ENCODE results near the gene ARHGAP26. TPM values are rescaled to one million over a fixed set of nuclear protein-coding genes. Genes with fewer than 3 reads are reported as not detected.
A peak's percentile ranks its signal among the peaks of the same experiment; 100 is the strongest.

The ARHGAP26 gene
- total RNA-seq, 1 experiment from 2014 or later = 79.8 TPM

DNA sequence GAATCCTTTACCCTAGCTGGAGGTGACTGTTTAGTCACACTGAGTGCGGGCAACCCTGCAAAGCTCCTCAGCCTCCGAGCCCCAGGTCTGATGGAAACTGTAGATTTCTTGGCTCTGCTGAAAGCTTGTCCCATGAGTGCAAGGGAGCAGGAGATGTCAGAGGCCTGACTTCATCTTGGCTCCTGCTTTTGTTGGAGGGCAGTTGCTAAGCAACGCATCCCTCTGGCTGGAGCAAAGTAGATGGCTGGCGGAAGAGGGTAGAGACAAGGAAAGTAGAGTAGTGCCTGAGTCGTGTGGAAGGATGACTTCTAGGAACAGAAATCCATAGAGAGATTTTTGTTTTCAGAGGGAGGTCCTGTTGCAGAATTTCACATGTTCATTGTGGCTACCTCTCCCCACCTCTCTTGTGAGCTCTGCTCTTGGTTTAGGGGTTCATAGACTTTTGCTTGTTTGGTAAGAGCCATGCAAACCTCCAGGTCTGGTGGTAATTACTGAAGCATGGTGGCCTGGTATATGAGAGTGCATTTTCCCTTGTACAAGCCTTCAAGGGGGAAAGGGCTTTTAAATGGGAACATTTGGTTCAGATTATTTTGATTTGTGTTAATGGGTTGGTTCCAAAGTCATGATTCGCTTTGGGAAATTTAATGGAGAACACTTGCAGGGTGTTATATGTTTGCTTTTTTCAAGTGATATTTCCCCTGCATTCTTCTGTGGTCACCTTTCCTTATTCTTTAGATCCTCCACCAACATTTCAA is 71.5 kb downstream of the ARHGAP26 start:
- ChIA-PET CTCF (no interaction called here), POLR2A (no interaction called here)
- Mint-ChIP-seq H3K4me1 (ENCODE audit: low read depth, unreplicated experiment) (peaks cover 18% of the 10 kb centered on the region), H3K4me3 (ENCODE audit: unreplicated experiment) (no peak overlapping the region), H3K9me3 (ENCODE audit: unreplicated experiment) (peaks cover 5% of the 10 kb centered on the region), H3K36me3 (ENCODE audit: insufficient read depth, unreplicated experiment) (peaks cover 8% of the 10 kb centered on the region), H3K27ac (ENCODE audit: unreplicated experiment) (no peak overlapping the region), H3K27me3 (ENCODE audit: insufficient read depth, unreplicated experiment) (no peaks in the 10 kb centered on the region)
- Histone ChIP-seq H3K9me3 (no peaks in the 10 kb centered on the region), H3K36me3 (ENCODE audit: control insufficient read depth, insufficient read depth, low read length) (no peaks in the 10 kb centered on the region), H3K27me3 (replicated peaks; ENCODE audit: control insufficient read depth, insufficient read depth, low read length) (no peaks in the 10 kb centered on the region), H3K4me1 (peaks cover 27% of the 10 kb centered on the region), H3K4me3 (ENCODE audit: low read depth, low read length) (no peak overlapping the region)
- DNase-seq = no peak
- TF ChIP-seq, protein P1, sequence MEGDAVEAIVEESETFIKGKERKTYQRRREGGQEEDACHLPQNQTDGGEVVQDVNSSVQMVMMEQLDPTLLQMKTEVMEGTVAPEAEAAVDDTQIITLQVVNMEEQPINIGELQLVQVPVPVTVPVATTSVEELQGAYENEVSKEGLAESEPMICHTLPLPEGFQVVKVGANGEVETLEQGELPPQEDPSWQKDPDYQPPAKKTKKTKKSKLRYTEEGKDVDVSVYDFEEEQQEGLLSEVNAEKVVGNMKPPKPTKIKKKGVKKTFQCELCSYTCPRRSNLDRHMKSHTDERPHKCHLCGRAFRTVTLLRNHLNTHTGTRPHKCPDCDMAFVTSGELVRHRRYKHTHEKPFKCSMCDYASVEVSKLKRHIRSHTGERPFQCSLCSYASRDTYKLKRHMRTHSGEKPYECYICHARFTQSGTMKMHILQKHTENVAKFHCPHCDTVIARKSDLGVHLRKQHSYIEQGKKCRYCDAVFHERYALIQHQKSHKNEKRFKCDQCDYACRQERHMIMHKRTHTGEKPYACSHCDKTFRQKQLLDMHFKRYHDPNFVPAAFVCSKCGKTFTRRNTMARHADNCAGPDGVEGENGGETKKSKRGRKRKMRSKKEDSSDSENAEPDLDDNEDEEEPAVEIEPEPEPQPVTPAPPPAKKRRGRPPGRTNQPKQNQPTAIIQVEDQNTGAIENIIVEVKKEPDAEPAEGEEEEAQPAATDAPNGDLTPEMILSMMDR (IDR thresholded peaks at IDR 0.05; ENCODE audit: insufficient read depth in 1 of 2, low read depth in 1 of 2, low read length in 1 of 2, severe bottlenecking in 1 of 2, unreplicated experiment in 1 of 2) = no peak
- no TSS peak for BruUV-seq (replicated peaks)
- intact Hi-C loops (cut with micrococcal nuclease; ENCODE audit: unreplicated experiment) = no loop called here

DNA sequence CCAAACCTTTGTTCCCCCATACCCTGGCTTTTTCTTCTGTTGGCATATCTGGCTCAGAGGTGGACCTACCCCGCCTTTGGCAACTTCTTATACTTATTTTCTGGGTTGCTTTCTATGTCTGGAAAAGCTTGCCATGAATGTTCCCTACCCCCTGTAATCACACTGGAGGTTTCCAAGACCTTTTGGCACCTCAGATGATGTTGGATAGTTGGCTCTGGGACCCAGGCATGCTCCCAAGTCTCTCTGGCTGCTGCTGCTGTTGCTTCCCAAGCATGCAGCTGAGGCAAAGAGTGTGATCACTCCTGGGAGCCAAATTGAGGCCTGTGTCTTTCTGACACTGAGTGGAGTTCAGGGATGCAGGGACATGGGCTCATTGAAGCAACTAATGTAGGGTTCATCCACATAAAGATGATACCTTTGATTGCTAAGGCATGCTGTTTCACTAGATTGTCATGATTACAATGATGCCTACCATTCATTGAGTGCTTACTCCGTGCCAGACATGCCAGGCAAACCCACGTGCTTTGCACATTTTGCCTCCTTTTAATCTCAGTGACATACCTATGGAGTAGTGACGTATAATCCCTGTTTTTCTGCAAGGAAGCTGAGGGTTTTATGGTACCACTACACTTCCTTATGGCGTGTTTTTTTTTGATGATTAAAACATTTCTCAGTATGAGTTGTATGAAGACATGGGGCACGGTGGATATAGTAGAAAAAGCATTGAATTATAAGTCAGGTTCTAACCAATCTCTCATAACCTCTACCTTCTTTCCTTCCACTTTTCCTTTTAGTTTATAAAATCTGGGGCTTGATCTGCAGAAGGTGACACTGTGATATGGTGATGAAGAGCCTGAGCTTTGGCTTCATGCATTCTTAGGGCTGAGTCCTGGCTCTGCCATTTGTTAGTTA is 73.1 kb downstream of the ARHGAP26 start:
- TF ChIP-seq, protein P1 (IDR thresholded peaks at IDR 0.05; ENCODE audit: insufficient read depth in 1 of 2, low read depth in 1 of 2, low read length in 1 of 2, severe bottlenecking in 1 of 2, unreplicated experiment in 1 of 2) = no peak
- Mint-ChIP-seq H3K27ac (ENCODE audit: unreplicated experiment) (no peak overlapping the region), H3K27me3 (ENCODE audit: insufficient read depth, unreplicated experiment) (no peaks in the 10 kb centered on the region), H3K36me3 (ENCODE audit: insufficient read depth, unreplicated experiment) (peaks cover 7% of the 10 kb centered on the region), H3K9me3 (ENCODE audit: unreplicated experiment) (no peaks in the 10 kb centered on the region), H3K4me3 (ENCODE audit: unreplicated experiment) (no peak overlapping the region), H3K4me1 (ENCODE audit: low read depth, unreplicated experiment) (peaks cover 28% of the 10 kb centered on the region)
- DNase-seq = no peak
- Histone ChIP-seq H3K36me3 (ENCODE audit: control insufficient read depth, insufficient read depth, low read length) (no peaks in the 10 kb centered on the region), H3K4me1 (peaks cover 27% of the 10 kb centered on the region), H3K9me3 (no peaks in the 10 kb centered on the region), H3K27me3 (replicated peaks; ENCODE audit: control insufficient read depth, insufficient read depth, low read length) (no peaks in the 10 kb centered on the region), H3K4me3 (ENCODE audit: low read depth, low read length) (no peak overlapping the region)
- intact Hi-C loops (cut with micrococcal nuclease; ENCODE audit: unreplicated experiment) = no loop called here
- ChIA-PET CTCF (no interaction called here), POLR2A (no interaction called here)
- BruUV-seq (replicated peaks) = no TSS peak

DNA sequence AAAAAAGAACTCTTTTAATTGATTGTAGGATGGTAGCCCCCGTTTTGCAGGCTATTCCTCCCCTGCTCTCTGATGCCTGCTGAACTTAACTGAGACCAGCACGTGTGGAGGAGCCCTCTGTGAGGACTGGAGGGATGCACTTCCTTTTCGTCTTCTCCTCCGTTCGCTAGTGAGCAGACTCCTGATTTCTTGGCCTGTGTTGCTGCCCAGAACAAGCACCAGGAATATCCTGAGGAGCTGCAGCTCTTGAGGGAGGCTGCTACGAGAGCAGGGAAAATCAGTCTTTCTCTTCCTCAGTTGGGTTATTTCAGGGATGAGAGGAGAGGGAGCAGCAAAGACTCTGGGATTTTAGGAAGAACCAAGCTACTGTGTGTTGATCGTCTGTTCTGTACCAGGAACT is 74.7 kb downstream of the ARHGAP26 start:
- no peaks in the 10 kb centered on the region for H3K36me3 ChIP-seq (ENCODE audit: control insufficient read depth, insufficient read depth, low read length)
- Mint-ChIP-seq H3K4me3 (ENCODE audit: unreplicated experiment) (no peak overlapping the region), H3K36me3 (ENCODE audit: insufficient read depth, unreplicated experiment) (peaks cover 9% of the 10 kb centered on the region), H3K27me3 (ENCODE audit: insufficient read depth, unreplicated experiment) (no peaks in the 10 kb centered on the region), H3K27ac (ENCODE audit: unreplicated experiment) (peak overlapping the region; percentile 77), H3K9me3 (ENCODE audit: unreplicated experiment) (no peaks in the 10 kb centered on the region), H3K4me1 (ENCODE audit: low read depth, unreplicated experiment) (peaks cover 43% of the 10 kb centered on the region)
- H3K27me3 ChIP-seq (replicated peaks; ENCODE audit: control insufficient read depth, insufficient read depth, low read length) = no peaks in the 10 kb centered on the region
- H3K4me1 ChIP-seq = peaks cover 29% of the 10 kb centered on the region
- ChIA-PET CTCF (interaction anchor here (0.7 to 0.9 kb wide), 2 partner anchors 22 to 1053 kb away, joined by 3 to 6 read pairs; no protein-coding TSS in a partner anchor), POLR2A (no interaction called here)
- intact Hi-C loops (cut with micrococcal nuclease; ENCODE audit: unreplicated experiment) = loop anchor here (1.0 kb wide), 1 partner anchor 12 kb away; no protein-coding TSS in a partner anchor
- TF ChIP-seq, protein P1 (IDR thresholded peaks at IDR 0.05; ENCODE audit: insufficient read depth in 1 of 2, low read depth in 1 of 2, low read length in 1 of 2, severe bottlenecking in 1 of 2, unreplicated experiment in 1 of 2) = no peak
- DNase-seq = no peak
- no peaks in the 10 kb centered on the region for H3K9me3 ChIP-seq
- no TSS peak for BruUV-seq (replicated peaks)
- H3K4me3 ChIP-seq (ENCODE audit: low read depth, low read length) = no peak overlapping the region
